ENCODE results near the gene HDAC7.

Gene HDAC7

DNA sequence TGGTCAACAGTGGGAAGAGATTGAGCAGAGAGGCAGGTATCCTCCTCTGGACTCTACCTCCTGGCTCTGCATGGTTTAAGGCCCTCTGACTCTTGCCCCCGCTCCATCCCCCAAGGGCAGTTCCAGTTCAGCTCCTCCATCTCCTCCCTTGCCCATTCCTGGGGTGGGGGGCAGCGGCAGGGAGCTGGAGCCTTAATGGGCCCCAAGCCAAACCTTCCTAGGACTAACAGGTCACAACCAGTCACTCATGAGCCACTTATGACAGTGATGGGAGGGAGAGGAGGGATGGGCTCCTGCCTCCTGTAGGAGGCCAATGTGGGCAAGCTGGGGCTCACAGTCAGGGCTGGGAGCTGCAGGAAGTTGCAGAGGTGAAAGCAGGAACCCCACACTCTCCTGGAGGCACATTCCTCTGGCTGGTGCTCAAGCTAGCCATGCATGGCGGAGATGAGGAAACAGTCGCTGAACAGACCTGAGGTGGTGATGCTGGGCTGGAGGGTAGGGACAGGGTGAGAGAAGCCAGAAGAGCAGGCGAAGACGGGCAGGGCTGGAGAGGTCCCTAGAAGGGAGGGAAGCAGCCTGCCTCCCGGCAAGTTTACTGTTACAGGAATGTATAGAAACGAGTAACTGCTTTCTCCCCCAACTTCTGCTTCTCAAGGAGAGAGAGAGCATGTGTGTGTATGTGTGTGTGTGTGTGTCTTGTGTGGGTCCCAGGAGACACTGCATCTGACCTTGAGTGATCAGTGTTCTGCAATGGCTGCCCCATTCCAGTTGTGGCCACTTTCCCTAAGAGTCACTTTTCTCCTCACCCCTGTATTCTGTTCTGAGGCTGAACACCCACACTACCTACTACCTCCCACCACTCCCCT is 56.0 kb downstream of the HDAC7 start:
- DNase-seq (ENCODE audit: extremely low spot score): no peak
- POLR2A ChIA-PET: no interaction called here
- no peak for TF ChIP-seq NFRKB (IDR thresholded peaks at IDR 0.05)
- no peak for TF ChIP-seq LEF1 (IDR thresholded peaks at IDR 0.05; ENCODE audit: borderline replicate concordance)
- no peak for TF ChIP-seq FOXM1 (IDR thresholded peaks at IDR 0.05; ENCODE audit: borderline replicate concordance)
- TF ChIP-seq ARNT (IDR thresholded peaks at IDR 0.05): no peak
- TF ChIP-seq TARDBP (IDR thresholded peaks at IDR 0.05): no peak
- no peak for TF ChIP-seq L3MBTL2 (conservative IDR thresholded peaks at IDR 0.05)
- TF ChIP-seq CTBP1 (IDR thresholded peaks at IDR 0.05; ENCODE audit: borderline replicate concordance): no peak
- no peak for TF ChIP-seq ZNF384 (IDR thresholded peaks at IDR 0.05)
- TF ChIP-seq BHLHE40 (IDR thresholded peaks at IDR 0.05; ENCODE audit: borderline replicate concordance): no peak
- no peak for TF ChIP-seq HDGF (IDR thresholded peaks at IDR 0.05; ENCODE audit: borderline replicate concordance)
- no peak for TF ChIP-seq ELF4 (IDR thresholded peaks at IDR 0.05)
- no peak for TF ChIP-seq SUZ12 (IDR thresholded peaks at IDR 0.05)
- CTCF ChIA-PET: interaction anchor here (1.0 to 1.4 kb wide), 2 partner anchors 9 to 22 kb away, joined by 3 to 7 read pairs; no protein-coding TSS in a partner anchor

DNA sequence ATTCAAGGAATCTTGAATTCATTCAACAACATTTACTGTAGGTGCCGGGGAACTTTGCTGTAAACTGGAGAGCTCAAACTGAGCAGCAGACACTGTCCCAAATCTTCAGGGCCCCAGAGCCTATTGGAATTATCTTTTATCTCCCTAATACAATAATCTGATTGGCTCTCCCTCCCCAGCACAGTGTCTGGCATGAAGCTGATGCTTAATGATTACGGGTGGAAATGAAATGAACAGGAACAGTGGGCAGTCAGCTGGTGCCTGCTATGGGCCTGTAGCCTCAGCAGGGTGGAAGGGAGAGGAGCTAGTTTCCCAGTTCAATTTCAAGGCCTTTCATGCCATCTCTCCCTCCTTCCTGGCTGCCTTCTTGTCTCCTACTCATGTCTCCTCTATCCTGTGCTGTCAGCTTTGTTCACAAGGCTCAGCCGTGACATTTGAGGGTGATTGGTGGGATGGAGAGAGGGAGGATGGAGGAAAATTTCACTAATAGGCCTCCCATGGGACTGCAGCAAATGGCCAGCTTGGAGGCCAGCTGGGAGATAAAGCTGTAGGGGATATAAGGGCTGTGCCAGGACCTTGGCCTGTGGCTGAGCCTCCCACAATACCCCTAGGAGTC is 56.7 kb downstream of the HDAC7 start:
- ChIA-PET POLR2A (interaction anchor here (1.1 kb wide), 1 partner anchor 9 kb away, joined by 4 read pairs; no protein-coding TSS in a partner anchor), CTCF (interaction anchor here (1.0 to 1.6 kb wide), 3 partner anchors 9 to 21 kb away, joined by 3 to 7 read pairs (median 6); no protein-coding TSS in a partner anchor)
- no peak for TF ChIP-seq HDGF (IDR thresholded peaks at IDR 0.05; ENCODE audit: borderline replicate concordance)
- TF ChIP-seq ARNT (IDR thresholded peaks at IDR 0.05): no peak
- no peak for TF ChIP-seq TARDBP (IDR thresholded peaks at IDR 0.05)
- TF ChIP-seq SP1 (IDR thresholded peaks at IDR 0.05): no peak
- TF ChIP-seq NFRKB (IDR thresholded peaks at IDR 0.05): no peak
- TF ChIP-seq CTBP1 (IDR thresholded peaks at IDR 0.05; ENCODE audit: borderline replicate concordance): no peak
- no peak for TF ChIP-seq BHLHE40 (IDR thresholded peaks at IDR 0.05; ENCODE audit: borderline replicate concordance)
- TF ChIP-seq ELF4 (IDR thresholded peaks at IDR 0.05): no peak
- TF ChIP-seq FOXM1 (IDR thresholded peaks at IDR 0.05; ENCODE audit: borderline replicate concordance): no peak
- TF ChIP-seq ZNF384 (IDR thresholded peaks at IDR 0.05): no peak
- no peak for DNase-seq (ENCODE audit: extremely low spot score)

- ChIA-PET POLR2A (no interaction called here), CTCF (interaction anchor here (0.7 to 4.7 kb wide), 6 partner anchors 9 to 79 kb away, joined by 3 to 38 read pairs (median 6); no protein-coding TSS in a partner anchor)
- peak; percentile 72 for TF ChIP-seq L3MBTL2 (conservative IDR thresholded peaks at IDR 0.05)
- TF ChIP-seq FOXK2 (IDR thresholded peaks at IDR 0.05): no peak
- TF ChIP-seq FOXM1 (IDR thresholded peaks at IDR 0.05; ENCODE audit: borderline replicate concordance): peak; percentile 30; the same call in 1 of the 2 replicates
- TF ChIP-seq FOXA1 (IDR thresholded peaks at IDR 0.05): no peak
- DNase-seq (ENCODE audit: extremely low spot score): peak; percentile 83
Measured at GRCh38 chr12:47758834-47759690, 60.6 kb downstream of the HDAC7 start, which contains the start of gene RAPGEF3. TSS of gene RAPGEF3 (minus strand) at chr12:47758880. CDS start at chr12:47758556, 324 bp downstream.

DNA sequence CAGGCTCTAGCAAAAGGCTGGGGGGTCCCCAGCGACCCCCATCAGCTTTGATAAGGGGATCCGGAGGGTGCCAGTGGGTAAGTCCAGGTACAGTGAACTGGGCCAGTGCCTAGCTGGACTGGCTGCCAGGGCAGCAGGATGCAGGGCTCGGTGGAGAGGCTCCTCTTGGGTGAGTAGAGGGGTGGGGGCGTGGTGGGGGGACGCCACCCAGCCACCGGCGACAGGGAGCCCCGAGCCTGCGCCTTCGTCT is 61.2 kb downstream of the HDAC7 start:
- POLR2A ChIA-PET: interaction anchor here (0.9 to 1.4 kb wide), 2 partner anchors 12 to 20 kb away, joined by 4 to 5 read pairs; no protein-coding TSS in a partner anchor

DNA sequence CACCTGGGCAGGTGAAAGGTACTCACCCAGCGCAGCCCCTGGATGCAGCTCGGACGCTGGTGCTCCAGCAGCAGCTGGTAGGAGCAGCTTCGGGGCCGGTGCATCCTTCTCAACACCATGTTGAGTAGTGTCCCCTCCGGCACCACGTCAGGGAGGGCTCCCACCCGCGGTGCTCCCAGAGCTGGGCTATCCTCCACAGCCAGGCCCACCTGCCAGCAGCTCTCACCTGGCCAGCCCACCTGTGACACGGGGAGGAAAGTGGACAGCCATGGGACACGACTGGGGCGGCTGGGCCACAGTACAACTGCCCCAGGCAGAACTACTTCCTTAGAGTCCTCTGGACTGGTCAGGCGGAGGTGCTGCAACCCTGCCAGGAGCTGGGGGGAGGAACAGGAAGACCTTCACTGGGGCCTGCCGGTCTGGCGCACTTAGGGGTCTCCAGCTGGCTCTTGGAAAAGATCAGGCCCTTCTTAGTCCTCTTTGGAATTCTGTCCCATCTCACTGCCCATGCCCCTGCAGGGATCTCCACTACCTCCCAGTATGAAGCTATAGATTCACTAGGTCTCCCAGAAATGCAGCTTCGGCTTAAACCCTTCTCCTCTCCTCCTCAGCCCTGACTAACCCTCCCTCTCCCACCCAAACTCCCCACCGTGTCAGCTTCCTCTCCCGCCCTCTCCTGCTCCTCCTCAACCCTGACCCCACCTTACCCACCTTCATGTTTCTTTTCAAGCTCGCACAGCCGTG is 61.7 kb downstream of the HDAC7 start:
- CTCF ChIA-PET: interaction anchor here (0.7 to 4.7 kb wide), 6 partner anchors 10 to 80 kb away, joined by 3 to 38 read pairs (median 6); no protein-coding TSS in a partner anchor
- TF ChIP-seq ELF4 (IDR thresholded peaks at IDR 0.05): no peak
- TF ChIP-seq FOXK2 (IDR thresholded peaks at IDR 0.05): no peak
- no peak for TF ChIP-seq ZNF384 (IDR thresholded peaks at IDR 0.05)
- TF ChIP-seq ARNT (IDR thresholded peaks at IDR 0.05): no peak
- TF ChIP-seq, protein P1, sequence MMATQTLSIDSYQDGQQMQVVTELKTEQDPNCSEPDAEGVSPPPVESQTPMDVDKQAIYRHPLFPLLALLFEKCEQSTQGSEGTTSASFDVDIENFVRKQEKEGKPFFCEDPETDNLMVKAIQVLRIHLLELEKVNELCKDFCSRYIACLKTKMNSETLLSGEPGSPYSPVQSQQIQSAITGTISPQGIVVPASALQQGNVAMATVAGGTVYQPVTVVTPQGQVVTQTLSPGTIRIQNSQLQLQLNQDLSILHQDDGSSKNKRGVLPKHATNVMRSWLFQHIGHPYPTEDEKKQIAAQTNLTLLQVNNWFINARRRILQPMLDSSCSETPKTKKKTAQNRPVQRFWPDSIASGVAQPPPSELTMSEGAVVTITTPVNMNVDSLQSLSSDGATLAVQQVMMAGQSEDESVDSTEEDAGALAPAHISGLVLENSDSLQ (IDR thresholded peaks at IDR 0.05): no peak
- no peak for TF ChIP-seq TARDBP (IDR thresholded peaks at IDR 0.05)
- TF ChIP-seq NFRKB (IDR thresholded peaks at IDR 0.05): no peak
- no peak for TF ChIP-seq LEF1 (IDR thresholded peaks at IDR 0.05; ENCODE audit: borderline replicate concordance)
- TF ChIP-seq SP1 (IDR thresholded peaks at IDR 0.05): no peak
- no peak for TF ChIP-seq FOXA1 (IDR thresholded peaks at IDR 0.05)
- no peak for TF ChIP-seq L3MBTL2 (conservative IDR thresholded peaks at IDR 0.05)
- TF ChIP-seq HDGF (IDR thresholded peaks at IDR 0.05; ENCODE audit: borderline replicate concordance): no peak
- no peak for TF ChIP-seq CTBP1 (IDR thresholded peaks at IDR 0.05; ENCODE audit: borderline replicate concordance)
- no peak for TF ChIP-seq FOXM1 (IDR thresholded peaks at IDR 0.05; ENCODE audit: borderline replicate concordance)
- TF ChIP-seq SUZ12 (IDR thresholded peaks at IDR 0.05): no peak
- TF ChIP-seq BHLHE40 (IDR thresholded peaks at IDR 0.05; ENCODE audit: borderline replicate concordance): no peak
- no peak for DNase-seq (ENCODE audit: extremely low spot score)

More for the DNA sequence above, 61.2 kb downstream of the HDAC7 start:
- no peak for DNase-seq (ENCODE audit: extremely low spot score)
- TF ChIP-seq FOXK2 (IDR thresholded peaks at IDR 0.05) (no peak), FOXA1 (IDR thresholded peaks at IDR 0.05) (no peak), LEF1 (IDR thresholded peaks at IDR 0.05; ENCODE audit: borderline replicate concordance) (no peak), ZNF384 (IDR thresholded peaks at IDR 0.05) (no peak), SP1 (IDR thresholded peaks at IDR 0.05) (no peak), CTBP1 (IDR thresholded peaks at IDR 0.05; ENCODE audit: borderline replicate concordance) (no peak), NFRKB (IDR thresholded peaks at IDR 0.05) (no peak), HDGF (IDR thresholded peaks at IDR 0.05; ENCODE audit: borderline replicate concordance) (no peak), SUZ12 (IDR thresholded peaks at IDR 0.05) (no peak), L3MBTL2 (conservative IDR thresholded peaks at IDR 0.05) (no peak), TARDBP (IDR thresholded peaks at IDR 0.05) (no peak), ELF4 (IDR thresholded peaks at IDR 0.05) (no peak), FOXM1 (IDR thresholded peaks at IDR 0.05; ENCODE audit: borderline replicate concordance) (no peak)
- CTCF ChIA-PET: interaction anchor here (0.7 to 4.7 kb wide), 6 partner anchors 10 to 80 kb away, joined by 3 to 38 read pairs (median 6); no protein-coding TSS in a partner anchor

More for the DNA sequence above, 61.7 kb downstream of the HDAC7 start:
- POLR2A ChIA-PET: interaction anchor here (0.9 to 1.4 kb wide), 3 partner anchors 10 to 20 kb away, joined by 3 to 5 read pairs (median 4); no protein-coding TSS in a partner anchor
